Subcutaneous adipose tissue (tissue), 4 donors: Measurements from ENCODE around the gene PLXNA4. TPM values are rescaled to one million over a fixed set of nuclear protein-coding genes. Genes with fewer than 3 reads are reported as not detected.

ENCODE experiments used
- CTCF ChIP-seq: fragments of 450-650 bp; IDR thresholded peaks from one replicate; pipeline ENCODE4 v1.5.1; 2016; ENCODE audit warnings: low read depth, mild to moderate bottlenecking, control low read depth, antibody characterized with exemption, moderate library complexity
- total RNA-seq, 4 donors: library from RNA; depleted of rRNA; stranded (reverse); fragments of >200 nt; gene quantifications; one replicate each; pipeline ENCODE4 v1.1.0, GENCODE V29; 2016

Gene PLXNA4
- total RNA-seq, 4 donors from 2014 or later: 30.2 to 112 (median 54.6) TPM

GRCh38 chr7:132279718-132280117, 296.6 kb downstream of the PLXNA4 start:
- no peak for TF ChIP-seq CTCF

GRCh38 chr7:132276976-132277725, 299.1 kb downstream of the PLXNA4 start:
- no peak for TF ChIP-seq CTCF

GRCh38 chr7:132276234-132276630, 300.0 kb downstream of the PLXNA4 start:
- no peak for TF ChIP-seq CTCF

- no peak for TF ChIP-seq CTCF
Observed at GRCh38 chr7:132275416-132276233, 300.6 kb downstream of the PLXNA4 start.

- no peak for TF ChIP-seq CTCF
Observed at GRCh38 chr7:132272763-132273371, 303.4 kb downstream of the PLXNA4 start.

GRCh38 chr7:132270517-132270916, 305.8 kb downstream of the PLXNA4 start:
- TF ChIP-seq CTCF: no peak

GRCh38 chr7:132269718-132270117, 306.6 kb downstream of the PLXNA4 start:
- no peak for TF ChIP-seq CTCF
